HUES48 (cell line): ENCODE results near the gene MBOAT7.
"Not testable (repeated sequence)": the region's sequence is repeated elsewhere in the genome, so short reads cannot be mapped to it uniquely, and the experiment has no call there.

Source experiments
- H3K27ac ChIP-seq: one replicate; pipeline ENCODE4 v1.7.0; 2013; ENCODE audit warnings: low read depth, low read length, inconsistent platforms
- H3K27me3 ChIP-seq: 2 replicates; pipeline ENCODE4 v1.6.1; 2013; ENCODE audit warnings: mild to moderate bottlenecking, low read length; ENCODE audit not compliant: control insufficient read depth, insufficient read depth
- H3K36me3 ChIP-seq: 2 replicates; pipeline ENCODE4 v1.6.1; 2013; ENCODE audit warnings: low read length; ENCODE audit not compliant: control insufficient read depth, insufficient read depth
- H3K4me1 ChIP-seq: 2 replicates; pipeline ENCODE4 v1.6.1; 2013; ENCODE audit warnings: mild to moderate bottlenecking, low read length; ENCODE audit not compliant: control insufficient read depth, insufficient read depth
- H3K4me3 ChIP-seq: 2 replicates; pipeline ENCODE4 v1.5.1; 2013; ENCODE audit warnings: mild to moderate bottlenecking, low read depth, low read length
- H3K9ac ChIP-seq: 2 replicates; pipeline ENCODE4 v1.6.1; 2013; ENCODE audit warnings: mild to moderate bottlenecking, low read depth, low read length, moderate library complexity
- H3K9me3 ChIP-seq: 2 replicates; pipeline ENCODE4 v1.6.1; 2013; ENCODE audit warnings: low read length; ENCODE audit not compliant: control insufficient read depth, insufficient read depth

Gene MBOAT7

DNA sequence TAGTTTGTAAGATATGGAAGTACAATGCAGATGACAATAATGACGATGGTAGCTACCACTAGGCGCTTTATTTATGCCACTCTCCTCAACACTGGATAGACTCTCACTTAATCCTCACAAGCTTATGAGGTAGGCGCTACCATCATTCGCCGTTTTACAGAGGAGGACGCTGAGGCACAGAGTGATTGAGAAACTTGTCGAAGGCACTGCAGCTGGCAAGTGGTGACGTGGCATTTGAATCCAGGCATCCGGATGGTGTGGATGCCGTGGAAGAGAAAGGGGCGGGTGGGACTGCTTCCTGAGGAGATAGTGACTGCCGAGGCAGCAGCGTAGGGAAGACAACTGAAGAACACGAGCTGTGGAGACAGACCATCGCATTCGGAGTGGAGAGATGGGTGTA is 10.0 kb upstream of the MBOAT7 start:
- no peak overlapping the region for H3K27ac ChIP-seq
- H3K36me3 ChIP-seq: peaks cover 55% of the 10 kb centered on the region
- peaks cover 18% of the 10 kb centered on the region for H3K4me1 ChIP-seq
- no peak overlapping the region for H3K4me3 ChIP-seq
- H3K27me3 ChIP-seq: no peaks in the 10 kb centered on the region
- no peak overlapping the region for H3K9ac ChIP-seq
- H3K9me3 ChIP-seq: no peaks in the 10 kb centered on the region

DNA sequence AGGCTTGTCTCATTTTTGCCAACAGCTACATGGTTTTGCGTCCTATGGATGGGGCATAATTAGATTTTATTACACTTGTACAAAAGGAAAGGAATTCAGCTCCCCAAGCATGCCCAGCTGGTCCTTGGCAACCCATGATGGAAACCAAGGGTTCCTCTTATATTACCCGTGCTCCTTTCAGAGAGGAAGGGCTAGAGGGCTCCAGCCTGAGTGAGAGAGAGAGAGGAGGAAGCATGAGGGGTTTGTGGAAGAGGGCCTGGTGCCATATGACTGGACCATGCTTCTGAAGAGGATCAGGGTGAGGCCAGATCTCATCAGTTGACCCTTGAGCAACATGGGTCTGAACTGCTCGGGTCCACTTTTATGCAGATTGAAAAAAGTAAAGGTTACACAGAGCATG is 7.7 kb upstream of the MBOAT7 start:
- Histone ChIP-seq H3K27ac (no peak overlapping the region), H3K4me1 (peaks cover 6% of the 10 kb centered on the region), H3K9me3 (no peaks in the 10 kb centered on the region), H3K4me3 (no peak overlapping the region), H3K27me3 (no peaks in the 10 kb centered on the region), H3K9ac (no peak overlapping the region), H3K36me3 (peaks cover 52% of the 10 kb centered on the region)

DNA sequence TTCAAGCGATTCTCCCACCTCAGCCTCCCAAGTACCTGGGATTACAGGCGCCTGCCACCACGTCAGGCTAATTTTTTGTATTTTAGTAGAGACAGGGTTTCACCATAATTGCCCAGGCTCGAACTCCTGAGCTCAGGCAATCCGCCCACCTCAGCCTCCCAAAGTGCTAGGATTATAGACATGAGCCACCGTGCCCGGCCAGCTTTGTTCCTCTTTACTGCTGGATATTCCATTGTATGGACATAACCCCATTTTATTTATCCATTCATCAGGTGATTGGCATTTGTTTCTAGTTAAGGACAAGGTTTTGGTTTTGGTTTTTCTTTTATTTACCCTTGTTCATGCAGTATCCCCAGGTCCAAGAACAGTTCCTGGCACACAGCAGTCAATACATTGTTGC is 7.2 kb upstream of the MBOAT7 start:
- Histone ChIP-seq H3K27ac (no peak overlapping the region), H3K4me1 (peaks cover 10% of the 10 kb centered on the region), H3K27me3 (no peaks in the 10 kb centered on the region), H3K36me3 (peaks cover 47% of the 10 kb centered on the region), H3K9ac (no peak overlapping the region), H3K9me3 (no peaks in the 10 kb centered on the region), H3K4me3 (no peak overlapping the region)

DNA sequence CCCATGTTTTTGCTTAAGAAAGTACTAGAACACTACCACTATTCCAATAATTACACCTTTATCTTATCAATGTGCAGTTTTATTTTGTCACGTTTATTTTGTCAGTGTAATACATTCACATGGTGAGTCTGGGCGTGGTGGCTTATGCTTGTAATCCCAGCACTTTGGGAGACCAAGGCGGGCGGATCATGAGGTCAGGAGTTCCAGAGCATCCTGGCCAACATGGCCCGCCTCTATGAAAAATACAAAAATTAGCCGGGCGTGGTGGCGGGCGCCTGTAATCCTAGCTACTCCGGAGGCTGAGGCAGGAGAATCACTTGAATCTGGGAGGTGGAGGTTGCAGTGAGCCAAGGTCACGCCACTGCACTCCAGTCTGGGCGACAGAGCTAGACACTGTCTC is 5.1 kb upstream of the MBOAT7 start:
- H3K4me3 ChIP-seq, H3K4me1 ChIP-seq, H3K27me3 ChIP-seq, H3K27ac ChIP-seq, H3K9me3 ChIP-seq, H3K9ac ChIP-seq: not testable (repeated sequence)
- peaks cover 40% of the 10 kb centered on the region for H3K36me3 ChIP-seq

DNA sequence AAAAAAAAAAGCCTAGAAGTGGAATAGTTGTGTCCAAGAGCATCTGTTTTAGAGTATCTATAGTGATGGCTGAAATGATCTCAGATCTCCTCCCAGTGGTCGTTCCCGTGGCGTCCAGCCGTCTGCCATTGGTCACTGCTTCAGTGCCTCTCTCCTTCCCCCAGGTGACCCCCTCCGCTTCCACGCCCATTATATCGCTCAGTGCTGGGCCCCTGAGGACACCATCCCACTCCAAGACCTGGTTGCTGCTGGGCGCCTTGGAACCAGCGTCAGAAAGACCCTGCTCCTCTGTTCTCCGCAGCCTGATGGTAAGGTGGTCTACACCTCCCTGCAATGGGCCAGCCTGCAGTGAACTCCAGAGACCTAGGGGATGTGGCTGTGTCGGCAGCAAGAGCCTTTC is 3.6 kb upstream of the MBOAT7 start:
- Histone ChIP-seq H3K27me3 (no peaks in the 10 kb centered on the region), H3K4me1 (peaks cover 14% of the 10 kb centered on the region), H3K27ac (no peak overlapping the region), H3K9me3 (no peaks in the 10 kb centered on the region), H3K4me3 (no peak overlapping the region), H3K9ac (no peak overlapping the region), H3K36me3 (peaks cover 40% of the 10 kb centered on the region)

DNA sequence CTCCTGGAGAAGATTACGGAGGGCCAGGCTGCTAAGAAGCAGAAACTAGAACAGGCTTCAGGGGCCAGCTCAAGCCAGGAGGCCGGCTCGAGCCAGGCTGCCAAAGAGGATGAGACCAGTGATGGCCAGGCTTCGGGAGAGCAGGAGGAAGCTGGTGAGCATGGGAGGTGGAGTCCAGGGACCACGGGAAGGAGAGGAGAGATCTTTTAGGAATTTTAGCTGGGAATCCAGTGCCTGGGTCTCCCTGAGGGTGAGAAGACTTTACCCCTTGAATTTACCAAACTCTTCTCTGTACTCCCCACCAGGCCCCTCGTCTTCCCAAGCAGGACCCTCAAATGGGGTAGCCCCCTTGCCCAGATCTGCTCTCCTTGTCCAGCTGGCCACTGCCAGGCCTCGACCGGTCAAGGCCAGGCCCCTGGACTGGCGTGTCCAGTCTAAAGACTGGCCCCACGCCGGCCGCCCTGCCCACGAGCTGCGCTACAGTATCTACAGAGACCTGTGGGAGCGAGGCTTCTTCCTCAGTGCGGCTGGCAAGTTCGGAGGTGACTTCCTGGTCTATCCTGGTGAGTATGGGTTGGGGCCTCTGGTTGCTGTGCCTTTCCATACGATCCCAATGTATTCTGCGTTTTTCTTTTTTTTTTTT is 2.6 kb upstream of the MBOAT7 start:
- peaks cover 41% of the 10 kb centered on the region for H3K36me3 ChIP-seq
- H3K9ac ChIP-seq: peak overlapping the region; percentile 65; the same call in 1 of the 2 replicates
- peak overlapping the region; percentile 100 for H3K4me3 ChIP-seq
- H3K27ac ChIP-seq: peak overlapping the region; percentile 99
- H3K4me1 ChIP-seq: peaks cover 15% of the 10 kb centered on the region
- no peaks in the 10 kb centered on the region for H3K9me3 ChIP-seq
- no peaks in the 10 kb centered on the region for H3K27me3 ChIP-seq

DNA sequence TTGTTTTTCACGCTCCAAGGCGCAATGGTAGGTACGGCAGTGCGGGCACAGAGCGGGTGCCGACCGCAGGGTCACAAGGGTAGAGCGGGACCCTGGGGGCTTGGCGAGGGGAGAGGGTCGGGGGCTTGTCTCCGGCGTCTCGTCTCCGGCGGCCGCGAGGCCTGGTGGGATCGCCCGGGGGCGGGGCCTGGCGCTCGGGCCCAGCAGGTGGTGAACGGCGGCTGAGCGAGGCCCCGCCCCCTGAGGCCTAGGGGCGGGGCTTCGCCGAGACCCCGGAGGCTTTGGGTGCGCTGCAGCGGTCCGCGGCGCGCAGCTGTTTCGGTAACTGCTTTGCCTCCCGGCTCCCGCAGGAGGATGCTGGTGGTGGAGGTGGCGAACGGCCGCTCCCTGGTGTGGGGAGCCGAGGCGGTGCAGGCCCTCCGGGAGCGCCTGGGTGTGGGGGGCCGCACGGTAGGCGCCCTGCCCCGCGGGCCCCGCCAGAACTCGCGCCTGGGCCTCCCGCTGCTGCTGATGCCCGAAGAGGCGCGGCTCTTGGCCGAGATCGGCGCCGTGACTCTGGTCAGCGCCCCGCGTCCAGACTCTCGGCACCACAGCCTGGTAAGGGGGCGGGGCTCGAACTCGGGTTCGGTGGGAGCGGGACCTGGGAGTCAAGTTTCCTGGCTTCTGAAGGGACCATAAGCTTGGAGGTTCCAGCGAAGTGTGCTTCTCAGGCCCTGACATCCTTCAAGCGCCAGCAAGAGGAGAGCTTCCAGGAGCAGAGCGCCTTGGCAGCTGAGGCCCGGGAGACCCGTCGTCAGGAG is 1.8 kb upstream of the MBOAT7 start, which contains the start of gene TSEN34:
TSEN34 (plus strand) TSS at position 298 of the 800 bp plus-strand sequence; CDS start at position 355, 57 bp downstream.
- Histone ChIP-seq H3K4me1 (peaks cover 15% of the 10 kb centered on the region), H3K9ac (peak within 1 kb of the TSS; percentile 98), H3K27ac (peak within 1 kb of the TSS; percentile 99), H3K4me3 (peak within 1 kb of the TSS; percentile 100), H3K27me3 (no peaks in the 10 kb centered on the region), H3K9me3 (no peaks in the 10 kb centered on the region), H3K36me3 (peaks cover 43% of the 10 kb centered on the region)

DNA sequence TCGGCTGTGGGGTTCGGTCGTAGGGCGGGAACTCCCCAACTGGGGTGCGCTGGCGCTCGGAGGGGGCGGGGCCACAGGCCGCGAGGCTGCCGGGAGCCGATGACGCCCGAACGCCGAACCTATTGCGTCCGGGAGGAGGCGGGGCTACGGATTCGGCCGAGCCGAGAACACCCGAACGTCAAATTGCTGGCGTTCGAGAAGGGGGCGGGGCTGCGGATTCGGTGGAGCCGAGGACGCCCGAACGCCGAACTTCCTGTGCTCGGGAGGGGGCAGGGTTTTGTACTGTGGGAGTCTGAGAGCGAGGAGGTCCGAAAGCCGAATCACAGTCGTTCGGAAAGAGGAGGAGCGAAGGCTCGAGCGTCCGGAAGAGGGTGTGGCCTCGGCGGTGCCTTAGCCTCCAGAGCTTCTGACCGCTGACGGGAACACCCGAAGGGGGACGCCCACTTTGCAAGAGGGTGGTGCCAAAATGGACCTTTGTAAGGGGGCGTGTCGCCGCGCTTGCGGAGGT is 1.2 kb upstream of the MBOAT7 start:
- Histone ChIP-seq H3K4me3 (peak overlapping the region; percentile 100), H3K4me1 (peaks cover 15% of the 10 kb centered on the region), H3K27ac (peak overlapping the region; percentile 99), H3K27me3 (no peaks in the 10 kb centered on the region), H3K9ac (peak overlapping the region; percentile 98), H3K36me3 (peaks cover 43% of the 10 kb centered on the region), H3K9me3 (no peaks in the 10 kb centered on the region)

DNA sequence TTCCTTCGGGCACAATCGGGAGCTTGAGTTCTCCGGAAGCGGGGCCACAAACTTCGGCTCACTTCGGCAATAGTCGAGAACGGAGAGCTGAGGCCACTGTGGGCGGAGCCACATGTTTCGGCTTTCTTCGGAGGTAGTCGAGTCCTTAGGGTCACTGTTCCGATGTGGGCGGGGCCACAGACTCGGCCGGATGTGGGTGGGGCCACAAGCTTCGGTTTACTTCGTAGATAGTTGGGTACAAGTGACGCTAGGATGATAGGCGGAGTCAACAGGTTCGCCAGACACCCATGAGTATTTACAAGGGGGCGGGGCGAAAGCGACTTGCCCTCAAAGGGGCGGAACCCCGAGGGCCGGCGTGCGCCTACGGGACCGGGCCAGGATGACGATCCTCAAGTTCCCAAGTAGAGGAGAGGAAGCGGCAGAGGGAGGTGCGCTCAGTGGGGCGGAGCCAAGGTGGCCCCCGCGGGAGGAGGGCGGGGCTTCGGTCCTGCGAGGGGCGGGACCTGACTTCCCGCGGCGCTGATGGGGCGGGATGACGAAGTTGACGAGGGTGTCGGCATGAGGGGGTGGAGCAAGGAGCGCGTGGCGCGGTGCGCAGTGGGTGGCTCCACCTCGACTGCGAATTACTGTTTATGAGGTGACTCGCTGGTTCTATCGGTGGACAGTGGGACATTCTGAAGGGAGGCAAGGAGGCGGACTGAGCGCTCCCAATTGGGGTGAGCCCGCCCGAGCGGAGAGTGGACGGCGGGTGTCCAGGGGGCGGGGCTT is 539 bp upstream of the MBOAT7 start:
- H3K9me3 ChIP-seq: no peaks in the 10 kb centered on the region
- peak overlapping the region; percentile 98 for H3K9ac ChIP-seq
- H3K4me3 ChIP-seq: peak overlapping the region; percentile 100
- H3K27ac ChIP-seq: peak overlapping the region; percentile 99
- H3K27me3 ChIP-seq: no peaks in the 10 kb centered on the region
- H3K36me3 ChIP-seq: peaks cover 42% of the 10 kb centered on the region
- peaks cover 15% of the 10 kb centered on the region for H3K4me1 ChIP-seq

DNA sequence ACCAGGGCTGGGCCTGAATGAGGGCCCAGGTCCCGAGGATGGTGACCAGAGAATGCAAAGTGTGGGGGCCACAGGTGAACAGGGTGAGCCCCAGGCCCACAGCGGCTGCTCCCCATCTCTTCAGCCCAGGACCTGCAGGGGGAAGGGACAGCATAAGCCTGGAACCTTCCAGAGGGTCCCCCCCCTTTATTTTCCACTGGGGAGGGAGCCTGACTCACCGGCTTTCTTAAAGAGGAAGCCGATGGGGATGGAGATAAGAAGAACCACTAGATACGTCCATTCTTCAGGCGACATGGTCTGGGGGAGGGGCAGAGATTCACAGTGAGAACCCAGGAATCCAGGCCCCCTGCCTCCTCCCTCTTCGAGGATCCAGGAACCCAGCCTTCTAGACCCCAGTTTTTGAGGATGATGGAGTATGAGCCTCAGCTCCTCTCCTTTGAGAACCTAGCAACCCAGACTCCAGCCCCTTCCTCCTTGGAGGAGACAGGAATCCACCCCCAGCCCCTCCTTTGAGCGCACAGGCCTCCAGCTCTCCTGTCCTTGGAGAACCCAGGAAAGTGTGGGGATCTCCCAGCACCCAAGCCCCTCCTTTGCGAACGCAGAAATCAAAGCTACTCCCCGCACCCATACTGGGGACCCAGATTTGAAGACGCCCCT is 1.0 kb downstream of the MBOAT7 start:
- Histone ChIP-seq H3K9me3 (no peaks in the 10 kb centered on the region), H3K4me3 (peak overlapping the region; percentile 80), H3K9ac (0 out of 2 replicates have a peak overlapping the region, but pooled peaks have one; percentile 8), H3K27ac (peak overlapping the region; percentile 99), H3K27me3 (no peaks in the 10 kb centered on the region), H3K4me1 (peaks cover 15% of the 10 kb centered on the region), H3K36me3 (peaks cover 32% of the 10 kb centered on the region)
